Measurements from ENCODE around the gene BEND7.

- TF ChIP-seq CTCF (IDR thresholded peaks at IDR 0.05; ENCODE audit: extremely low read depth in 1 of 2, insufficient read depth in 1 of 2, low read depth in 1 of 2, low read length in 2 of 2), result no peak
- TF ChIP-seq POLR2AphosphoS5 (IDR thresholded peaks at IDR 0.05; ENCODE audit: insufficient read depth, low read depth, low read length), result no peak
- TF ChIP-seq MYC (IDR thresholded peaks at IDR 0.05; ENCODE audit: low read depth, low read length), result no peak
- TF ChIP-seq EZH2 (IDR thresholded peaks at IDR 0.05; ENCODE audit: borderline replicate concordance, low read depth, low read length, severe bottlenecking), result no peak
- TF ChIP-seq POLR2A (IDR thresholded peaks at IDR 0.05; ENCODE audit: low read depth, low read length), result no peak
- no peak for TF ChIP-seq GATA2 (IDR thresholded peaks at IDR 0.05; ENCODE audit: insufficient read depth, insufficient read length, low read depth, low read length)
- no peak for TF ChIP-seq FOS (IDR thresholded peaks at IDR 0.05; ENCODE audit: borderline replicate concordance, insufficient read depth, low read length)
Observed at GRCh38 chr10:13448216-13448615, 80.6 kb downstream of the BEND7 start.
